ENCODE data around the gene AFF1. TPM values are rescaled to one million over a fixed set of nuclear protein-coding genes. Genes with fewer than 3 reads are reported as not detected.

The AFF1 gene
- total and polyA plus RNA-seq, 2 of the 4 experiments (the other 2 are of a cell fraction), result 7.0 to 9.6 TPM

- Histone ChIP-seq H3K9ac (ENCODE audit: low read depth, low read length) (no peak overlapping the region), H4K91ac (ENCODE audit: insufficient read depth, low read depth, low read length) (no peak overlapping the region), H3K79me1 (ENCODE audit: low read depth in 1 of 2, low read length in 2 of 2) (peaks cover 9 to 40% of the 10 kb centered on the region in 2 experiments), H3K9me1 (ENCODE audit: insufficient read depth, low read length) (peaks cover 12% of the 10 kb centered on the region), H4K8ac (ENCODE audit: low read depth in 2 of 2, low read length in 2 of 2) (no peak overlapping the region), H2AK9ac (replicated peaks; ENCODE audit: low read depth, low read length, poor library complexity) (no peak overlapping the region), H2AFZ (replicated peaks; ENCODE audit: low read length, poor library complexity) (no peak overlapping the region), H4K5ac (ENCODE audit: low read depth, low read length) (no peak overlapping the region), H3K4me1 (ENCODE audit: control insufficient read depth, insufficient read depth, low read length) (peaks cover 22% of the 10 kb centered on the region), H3K4me2 (ENCODE audit: low read depth, low read length) (no peak overlapping the region), H3K27me3 (ENCODE audit: control insufficient read depth, insufficient read depth, low read length) (no peaks in the 10 kb centered on the region), H2BK5ac (ENCODE audit: low read depth, low read length, poor library complexity, severe bottlenecking) (no peak overlapping the region), H2BK15ac (ENCODE audit: low read depth, low read length) (0 out of 3 replicates have a peak overlapping the region, but pooled peaks have one; percentile 53), H3K4me3 (ENCODE audit: insufficient read depth, low read depth, low read length) (no peak overlapping the region), H3K9me3 (ENCODE audit: control insufficient read depth, insufficient read depth, low read length) (no peaks in the 10 kb centered on the region), H3K36me3 (ENCODE audit: control insufficient read depth, insufficient read depth, low read length) (no peaks in the 10 kb centered on the region), H3K18ac (ENCODE audit: low read depth, low read length) (no peak overlapping the region), H3K23ac (ENCODE audit: low read depth, low read length) (no peak overlapping the region), H3K27ac (ENCODE audit: insufficient read depth, low read length) (no peak overlapping the region), H2AK5ac (ENCODE audit: low read depth, low read length) (no peak overlapping the region), H2BK20ac (ENCODE audit: low read depth, low read length) (no peak overlapping the region), H4K20me1 (ENCODE audit: insufficient read depth, low read length) (peaks cover 11% of the 10 kb centered on the region; the same call in 1 of the 2 replicates), H2BK120ac (ENCODE audit: low read depth, low read length) (no peak overlapping the region), H3K14ac (replicated peaks; ENCODE audit: low read depth, low read length) (no peak overlapping the region), H3K4ac (ENCODE audit: low read depth, low read length) (no peak overlapping the region), H3K56ac (ENCODE audit: extremely low read depth, insufficient read depth, low read length) (no peak overlapping the region)
- ATAC-seq (ENCODE audit: low read depth), result no peak
- no TSS peak for BruUV-seq (replicated peaks)
- peak; percentile 67 for DNase-seq
- TF ChIP-seq POLR2A (IDR thresholded peaks at IDR 0.05; ENCODE audit: low read depth, low read length) (no peak), RCOR1 (IDR thresholded peaks at IDR 0.05; ENCODE audit: insufficient replicate concordance, low read length) (no peak), ELK1 (IDR thresholded peaks at IDR 0.05; ENCODE audit: borderline replicate concordance, low read depth, low read length) (no peak), CHD1 (IDR thresholded peaks at IDR 0.05; ENCODE audit: low read depth, low read length) (no peak), NFE2L2 (IDR thresholded peaks at IDR 0.05; ENCODE audit: low read depth, low read length) (no peak), RFX5 (IDR thresholded peaks at IDR 0.05; ENCODE audit: low read depth, low read length) (no peak), RAD21 (IDR thresholded peaks at IDR 0.05; ENCODE audit: low read length) (no peak)
- ChIA-PET POLR2A (ENCODE audit: unreplicated experiment) (interaction anchor here (0.6 kb wide), 1 partner anchor 1781 kb away, joined by 4 read pairs; no protein-coding TSS in a partner anchor), CTCF (interaction anchor here (0.6 kb wide), 1 partner anchor 42 kb away, joined by 4 read pairs; no protein-coding TSS in a partner anchor)
- no CpG with 5 or more reads among the region's 9 CpGs for WGBS, 2 experiments (ENCODE audit: extremely low coverage in 2 of 2, insufficient read length in 1 of 2)
- intact Hi-C loops (cut with micrococcal nuclease), result no loop called here
- dilution Hi-C loops (cut with HindIII; ENCODE audit: low sequenced_read_pairs, unreplicated experiment), result no loop called here
- in situ Hi-C loops (cut with MboI; ENCODE audit: low sequenced_read_pairs), result loop anchor here (5.0 kb wide), 1 partner anchor 36 kb away; no protein-coding TSS in a partner anchor
Measured at GRCh38 chr4:86961605-86962295, 26.9 kb downstream of the AFF1 start.

Data from IMR-90 (cell line).